Hematopoietic multipotent progenitor cell treated with erythropoietin and hydrocortisone succinate and interleukin-3 and kit ligand, for 4 days (in vitro differentiated cells): ENCODE measurements around the gene TACR1.
"Not testable (repeated sequence)": the region's sequence is repeated elsewhere in the genome, so short reads cannot be mapped to it uniquely, and the experiment has no call there.

ENCODE experiments used
- DNase-seq: peaks from one replicate; pipeline ENCODE4 v3.0.0-alpha.2; 2015

Gene TACR1

GRCh38 chr2:75079575-75079974, 119.7 kb downstream of the TACR1 start:
- no peak for DNase-seq

- DNase-seq = no peak
These were observed 121.4 kb downstream of the TACR1 start for GRCh38 chr2:75077909-75078308.

- DNase-seq = no peak
These were observed 123.2 kb downstream of the TACR1 start for GRCh38 chr2:75076088-75076487.

- DNase-seq = no peak
These were observed 124.6 kb downstream of the TACR1 start for GRCh38 chr2:75074708-75075107.

- DNase-seq = no peak
These were observed 125.1 kb downstream of the TACR1 start for GRCh38 chr2:75074228-75074627.

- DNase-seq = no peak
These were observed 127.6 kb downstream of the TACR1 start for GRCh38 chr2:75071766-75072165.

- DNase-seq = peak; percentile 21
These were observed 130.8 kb downstream of the TACR1 start for GRCh38 chr2:75068546-75068945.

- DNase-seq = no peak
These were observed 131.8 kb downstream of the TACR1 start for GRCh38 chr2:75067506-75067905.

GRCh38 chr2:75066121-75066902, 133.0 kb downstream of the TACR1 start:
- DNase-seq = no peak

- no peak for DNase-seq
These were observed 133.8 kb downstream of the TACR1 start for GRCh38 chr2:75065402-75066008.

GRCh38 chr2:75064691-75065396, 134.5 kb downstream of the TACR1 start:
- DNase-seq = peak; percentile 68

GRCh38 chr2:75063906-75064305, 135.4 kb downstream of the TACR1 start:
- no peak for DNase-seq

- no peak for DNase-seq
These were observed 140.9 kb downstream of the TACR1 start for GRCh38 chr2:75058427-75058826.

GRCh38 chr2:75057150-75057549, 142.2 kb downstream of the TACR1 start:
- not testable (repeated sequence) for DNase-seq

- DNase-seq = no peak
These were observed 143.3 kb downstream of the TACR1 start for GRCh38 chr2:75055820-75056675.

GRCh38 chr2:75055142-75055819, 144.0 kb downstream of the TACR1 start:
- DNase-seq = no peak

GRCh38 chr2:75054296-75054695, 145.0 kb downstream of the TACR1 start:
- no peak for DNase-seq

GRCh38 chr2:75053484-75054112, 145.7 kb downstream of the TACR1 start:
- DNase-seq = peak; percentile 52

GRCh38 chr2:75047992-75048625, 151.2 kb downstream of the TACR1 start:
- no peak for DNase-seq

- no peak for DNase-seq
These were observed 151.9 kb downstream of the TACR1 start for GRCh38 chr2:75047189-75047991.
